ENCODE data around the gene KCNH5.

DNA sequence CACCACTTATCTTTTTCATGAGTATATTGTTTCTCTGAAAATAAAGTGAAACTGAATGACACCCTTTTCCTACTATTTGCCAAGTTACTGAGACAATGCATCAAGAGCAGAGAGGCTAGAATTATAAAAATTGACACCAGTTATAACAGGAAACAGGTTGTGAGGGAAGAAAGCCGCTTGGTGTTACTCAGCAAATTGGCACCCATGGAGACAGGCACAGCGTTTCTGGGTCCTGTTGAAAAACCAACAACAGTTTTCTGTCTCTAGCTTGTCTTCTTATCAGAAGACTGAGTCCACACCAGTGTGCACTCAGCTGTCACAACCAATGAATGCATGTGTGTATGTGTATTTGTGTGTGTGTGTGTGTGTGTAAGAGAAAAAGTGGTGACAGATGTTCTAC, 267.7 kb downstream of the KCNH5 start:
- TF ChIP-seq ZNF160 (CRISPR knock-in tag; IDR thresholded peaks at IDR 0.05) = no peak
- TF ChIP-seq POLR2A (IDR thresholded peaks at IDR 0.05; ENCODE audit: insufficient read depth in 1 of 2, low read depth in 2 of 2, low read length in 2 of 2) = no peak
- no peak for TF ChIP-seq NR3C1 (CRISPR knock-in tag; IDR thresholded peaks at IDR 0.05)
